DOHH2 (cell line): ENCODE results near the gene HNF4A.

ENCODE experiments used
- CTCF ChIP-seq: fragments of 200-600 bp; sonication (generic); IDR thresholded peaks from one replicate; pipeline ENCODE4 v1.5.1; 2014; ENCODE audit warnings: antibody characterized with exemption, mild to moderate bottlenecking, low read depth, low read length; ENCODE audit not compliant: poor library complexity, severe bottlenecking
- EZH2phosphoT487 ChIP-seq: fragments of 200-600 bp; sonication (generic); IDR thresholded peaks from 2 replicates; pipeline ENCODE4 v1.6.1; 2017; ENCODE audit warnings: borderline replicate concordance, mild to moderate bottlenecking, antibody characterized with exemption, low read length, moderate library complexity, mixed read lengths

- no peak for TF ChIP-seq CTCF
- TF ChIP-seq EZH2phosphoT487, result no peak
Measured at GRCh38 chr20:44403194-44404112, 48.0 kb downstream of the HNF4A start.
